Stimulated activated memory B cell treated with anti-CD40 and anti-IgM and Interleukin-4, amounts not matched to agents 10 μg/mL and 1 μg/mL and 100 μg/mL, for 72 hours (primary cell): ENCODE data around the gene MOSMO.
"Not testable (repeated sequence)": the region's sequence is repeated elsewhere in the genome, so short reads cannot be mapped to it uniquely, and the experiment has no call there.

ENCODE experiments used
- ATAC-seq: fragments of 150-1000 bp; cut with Tn5 transposase; 2 replicates; pipeline ENCODE4 v1.10.0; 2021
- H3K27ac Mint-ChIP-seq: one replicate; pipeline ENCODE4 v1.8.0; 2022; ENCODE audit warnings: mild to moderate bottlenecking, mixed read lengths
- H3K27me3 Mint-ChIP-seq: one replicate; pipeline ENCODE4 v1.8.0; 2022; ENCODE audit warnings: mixed read lengths
- H3K36me3 Mint-ChIP-seq: one replicate; pipeline ENCODE4 v1.8.0; 2022; ENCODE audit warnings: mixed read lengths
- H3K4me1 Mint-ChIP-seq: one replicate; pipeline ENCODE4 v1.8.0; 2022; ENCODE audit warnings: mixed read lengths
- H3K4me3 Mint-ChIP-seq: one replicate; pipeline ENCODE4 v1.8.0; 2022; ENCODE audit warnings: mild to moderate bottlenecking, moderate library complexity, mixed read lengths
- H3K9me3 Mint-ChIP-seq: one replicate; pipeline ENCODE4 v1.8.0; 2022; ENCODE audit warnings: mixed read lengths

Gene MOSMO

DNA sequence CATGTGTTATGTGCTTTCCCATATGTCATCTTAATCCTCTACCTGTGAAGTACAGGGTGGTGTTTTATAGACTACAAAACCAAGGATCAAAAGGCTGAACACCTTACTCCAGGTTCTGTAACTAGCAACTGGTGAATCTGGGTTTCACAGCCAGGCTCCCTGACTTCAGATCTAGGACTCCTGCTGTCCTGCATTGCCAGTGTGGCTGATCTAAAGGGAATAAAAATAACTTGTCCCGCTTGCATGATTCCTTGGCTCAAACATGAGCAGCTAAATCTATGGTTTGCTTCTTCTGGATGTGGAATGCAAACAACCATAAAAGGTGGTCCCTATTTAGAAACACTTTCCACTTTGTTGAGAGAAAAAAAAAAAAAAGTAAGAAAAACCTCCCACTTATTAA, 80.7 kb downstream of the MOSMO start:
- Mint-ChIP-seq H3K27ac (no peak overlapping the region), H3K4me1 (no peaks in the 10 kb centered on the region), H3K36me3 (peaks cover 15% of the 10 kb centered on the region), H3K27me3 (no peaks in the 10 kb centered on the region), H3K9me3 (no peaks in the 10 kb centered on the region), H3K4me3 (no peak overlapping the region)
- no peak for ATAC-seq

GRCh38 chr16:22089910-22090309, 82.0 kb downstream of the MOSMO start:
- H3K9me3 Mint-ChIP-seq, result no peaks in the 10 kb centered on the region
- no peaks in the 10 kb centered on the region for H3K4me1 Mint-ChIP-seq
- H3K27ac Mint-ChIP-seq, result no peak overlapping the region
- H3K4me3 Mint-ChIP-seq, result no peak overlapping the region
- peaks cover 15% of the 10 kb centered on the region for H3K36me3 Mint-ChIP-seq
- peaks cover 3% of the 10 kb centered on the region for H3K27me3 Mint-ChIP-seq
- ATAC-seq, result no peak

DNA sequence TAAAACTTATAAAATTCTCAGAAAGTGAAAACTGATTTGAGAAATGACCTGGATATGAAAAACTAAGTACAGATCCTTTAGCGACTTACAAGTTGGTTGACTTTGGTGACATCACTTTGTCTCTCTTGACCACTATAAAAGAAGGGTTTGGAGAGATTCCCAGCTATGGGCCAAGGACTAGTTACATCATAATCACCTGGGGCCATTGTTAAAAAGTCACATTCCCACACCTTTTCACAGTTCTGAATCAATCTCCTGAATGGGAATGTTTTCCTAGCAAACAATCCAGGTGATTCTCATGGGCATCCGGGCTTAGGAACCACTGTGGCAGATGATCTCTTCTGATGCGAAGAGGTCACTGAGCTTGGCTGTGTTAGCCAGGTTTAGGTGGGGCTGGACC, 83.8 kb downstream of the MOSMO start:
- H3K27me3 Mint-ChIP-seq, result peaks cover 11% of the 10 kb centered on the region
- ATAC-seq, result no peak
- no peaks in the 10 kb centered on the region for H3K9me3 Mint-ChIP-seq
- no peak overlapping the region for H3K27ac Mint-ChIP-seq
- H3K36me3 Mint-ChIP-seq, result no peaks in the 10 kb centered on the region
- H3K4me1 Mint-ChIP-seq, result no peaks in the 10 kb centered on the region
- no peak overlapping the region for H3K4me3 Mint-ChIP-seq

DNA sequence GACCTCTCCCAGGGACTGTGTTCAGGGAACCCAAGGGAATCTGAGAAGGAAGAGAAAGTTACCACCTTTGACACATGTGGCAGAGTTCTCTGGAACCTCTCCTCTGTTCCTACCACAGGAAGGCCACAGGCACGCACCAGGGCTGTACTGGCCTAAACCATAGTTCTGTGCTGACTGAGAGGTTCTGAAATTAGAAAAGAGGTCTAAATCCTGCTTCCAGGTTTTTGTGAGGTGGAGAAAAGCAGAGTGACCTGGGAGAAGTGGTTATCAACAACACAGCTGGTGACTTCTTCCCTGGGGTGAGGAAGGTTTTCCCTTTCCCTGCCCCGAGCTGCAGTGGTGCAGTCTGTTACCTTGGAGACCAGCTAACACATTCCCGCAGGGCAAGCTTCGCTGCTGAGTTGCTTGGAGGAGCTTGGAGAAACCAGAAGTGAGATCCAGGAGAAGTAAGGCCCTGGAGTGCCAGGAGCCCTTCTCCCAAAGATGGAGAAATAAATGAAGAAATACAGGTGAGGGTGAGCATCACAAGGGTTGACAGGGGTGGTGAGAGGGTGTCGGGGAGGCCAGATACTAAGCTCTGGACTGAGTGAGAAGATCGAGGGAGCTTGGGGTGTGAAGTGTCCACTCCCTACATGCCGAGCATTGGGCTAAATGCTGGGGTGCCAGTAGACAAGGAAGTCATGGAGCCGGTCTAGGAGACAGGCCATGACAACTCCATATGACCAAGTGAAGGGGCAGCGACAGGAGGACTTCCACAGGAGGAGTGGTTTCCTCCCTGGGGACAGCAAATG, 84.4 kb downstream of the MOSMO start, which contains the start of gene VWA3A:
Gene VWA3A (plus strand): TSS at position 399 of the 791 bp plus-strand sequence. CDS start 97 bp downstream, at position 496.
- H3K27me3 Mint-ChIP-seq, result peaks cover 11% of the 10 kb centered on the region

DNA sequence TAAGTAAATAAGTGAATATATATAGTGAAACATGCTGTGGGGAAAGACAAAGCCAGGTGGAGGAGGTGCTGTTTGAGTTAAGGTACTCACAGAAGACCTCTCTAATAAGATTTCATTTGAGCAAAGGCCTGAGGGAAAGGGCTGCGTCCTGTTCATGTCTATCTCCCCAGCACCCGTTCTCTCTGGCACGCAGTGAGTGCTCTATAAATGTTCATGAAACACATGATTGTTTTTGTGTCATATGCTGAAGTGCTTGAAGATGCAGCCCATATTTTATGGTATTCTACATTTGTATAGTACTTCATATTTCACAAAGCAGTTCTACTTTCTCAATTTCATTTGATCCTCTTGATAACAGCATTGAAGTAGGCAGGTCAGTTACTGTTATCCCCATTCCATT, 85.4 kb downstream of the MOSMO start:
- H3K36me3 Mint-ChIP-seq, result no peaks in the 10 kb centered on the region
- no peak overlapping the region for H3K4me3 Mint-ChIP-seq
- no peaks in the 10 kb centered on the region for H3K9me3 Mint-ChIP-seq
- peaks cover 19% of the 10 kb centered on the region for H3K27me3 Mint-ChIP-seq
- no peak for ATAC-seq
- H3K4me1 Mint-ChIP-seq, result no peaks in the 10 kb centered on the region
- no peak overlapping the region for H3K27ac Mint-ChIP-seq

More for the DNA sequence above, 84.4 kb downstream of the MOSMO start, which contains the start of gene VWA3A:
- Mint-ChIP-seq H3K9me3 (no peaks in the 10 kb centered on the region), H3K4me3 (no peak within 1 kb of the TSS), H3K36me3 (no peaks in the 10 kb centered on the region), H3K27ac (no peak within 1 kb of the TSS), H3K4me1 (no peaks in the 10 kb centered on the region)
- no peak for ATAC-seq

DNA sequence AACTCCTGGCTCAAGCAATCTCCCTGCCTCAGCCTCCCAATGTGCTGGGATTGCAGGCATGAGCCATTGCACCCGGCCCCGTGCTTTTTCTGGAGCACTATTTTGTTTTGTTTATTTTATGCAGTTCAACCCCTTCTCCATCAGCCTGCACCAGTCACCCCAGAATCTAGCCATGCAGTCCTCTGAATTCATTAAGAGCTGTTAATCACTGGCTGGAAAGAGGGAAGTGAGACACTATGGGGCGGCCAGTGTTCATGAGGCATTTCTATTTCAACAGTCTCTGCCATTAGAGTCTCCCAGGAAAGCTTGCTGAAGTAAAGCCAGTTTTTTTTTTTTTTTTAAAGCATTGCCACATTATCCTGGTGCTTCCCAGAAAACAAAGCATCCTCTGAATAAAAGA, 86.1 kb downstream of the MOSMO start:
- H3K4me1 Mint-ChIP-seq, result peaks cover 4% of the 10 kb centered on the region
- peaks cover 22% of the 10 kb centered on the region for H3K27me3 Mint-ChIP-seq
- ATAC-seq, result no peak
- H3K27ac Mint-ChIP-seq, result no peak overlapping the region
- no peak overlapping the region for H3K4me3 Mint-ChIP-seq
- H3K9me3 Mint-ChIP-seq, result no peaks in the 10 kb centered on the region
- H3K36me3 Mint-ChIP-seq, result no peaks in the 10 kb centered on the region

GRCh38 chr16:22098405-22099255, 90.7 kb downstream of the MOSMO start:
- H3K4me1 Mint-ChIP-seq, result peaks cover 5% of the 10 kb centered on the region
- no peak overlapping the region for H3K27ac Mint-ChIP-seq
- ATAC-seq, result peak; percentile 74
- peak overlapping the region; percentile 49 for H3K4me3 Mint-ChIP-seq
- H3K9me3 Mint-ChIP-seq, result peaks cover 2% of the 10 kb centered on the region
- no peaks in the 10 kb centered on the region for H3K36me3 Mint-ChIP-seq
- H3K27me3 Mint-ChIP-seq, result peaks cover 22% of the 10 kb centered on the region

- Mint-ChIP-seq H3K36me3 (no peaks in the 10 kb centered on the region), H3K27ac (no peak overlapping the region), H3K4me1 (peaks cover 5% of the 10 kb centered on the region), H3K4me3 (no peak overlapping the region), H3K9me3 (peaks cover 2% of the 10 kb centered on the region), H3K27me3 (peaks cover 22% of the 10 kb centered on the region)
- ATAC-seq, result no peak
Measured at GRCh38 chr16:22099256-22099975, 91.5 kb downstream of the MOSMO start.

GRCh38 chr16:22103441-22103840, 95.5 kb downstream of the MOSMO start:
- Mint-ChIP-seq H3K4me3 (no peak overlapping the region), H3K27ac (no peak overlapping the region), H3K36me3 (no peaks in the 10 kb centered on the region), H3K9me3 (peaks cover 2% of the 10 kb centered on the region), H3K4me1 (peaks cover 5% of the 10 kb centered on the region), H3K27me3 (peaks cover 26% of the 10 kb centered on the region)
- ATAC-seq, result no peak

DNA sequence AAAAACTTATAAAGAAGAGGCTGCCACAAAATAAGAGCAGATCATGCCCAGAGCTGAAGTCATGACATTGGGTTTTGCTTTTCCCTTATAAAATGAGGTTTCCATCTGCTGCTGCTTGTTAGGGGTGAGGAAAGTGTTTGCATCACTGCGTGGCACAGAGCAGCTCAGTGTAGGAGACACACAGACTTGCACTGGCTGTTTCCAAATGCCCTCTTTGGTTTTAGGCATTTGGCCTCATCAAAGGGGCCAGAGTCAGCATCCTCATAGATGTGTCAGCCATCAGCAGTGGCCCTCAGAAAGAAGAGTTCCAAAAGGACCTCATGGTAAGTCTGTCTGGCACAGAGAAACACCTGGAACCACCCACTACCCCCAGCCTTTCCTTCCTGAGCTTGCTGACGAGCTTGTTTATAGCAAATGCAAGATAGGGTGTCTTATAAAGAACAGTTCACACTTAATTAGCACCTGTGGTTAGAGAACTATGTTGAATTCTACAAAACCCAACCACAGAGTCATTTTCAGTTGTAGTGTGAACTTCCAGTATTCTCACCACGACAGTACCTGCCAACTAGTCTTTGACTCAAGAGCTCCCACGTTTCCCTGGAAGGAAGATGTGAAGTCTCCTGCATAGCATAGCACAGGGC, 101.5 kb downstream of the MOSMO start:
- Mint-ChIP-seq H3K9me3 (no peaks in the 10 kb centered on the region), H3K36me3 (no peaks in the 10 kb centered on the region), H3K4me3 (no peak overlapping the region), H3K27ac (no peak overlapping the region), H3K27me3 (peaks cover 34% of the 10 kb centered on the region), H3K4me1 (no peaks in the 10 kb centered on the region)
- ATAC-seq, result peak; percentile 24

GRCh38 chr16:22111629-22112028, 103.7 kb downstream of the MOSMO start:
- H3K4me1 Mint-ChIP-seq, ATAC-seq, H3K27ac Mint-ChIP-seq, H3K9me3 Mint-ChIP-seq, H3K36me3 Mint-ChIP-seq, H3K4me3 Mint-ChIP-seq: not testable (repeated sequence)
- H3K27me3 Mint-ChIP-seq, result peaks cover 27% of the 10 kb centered on the region

DNA sequence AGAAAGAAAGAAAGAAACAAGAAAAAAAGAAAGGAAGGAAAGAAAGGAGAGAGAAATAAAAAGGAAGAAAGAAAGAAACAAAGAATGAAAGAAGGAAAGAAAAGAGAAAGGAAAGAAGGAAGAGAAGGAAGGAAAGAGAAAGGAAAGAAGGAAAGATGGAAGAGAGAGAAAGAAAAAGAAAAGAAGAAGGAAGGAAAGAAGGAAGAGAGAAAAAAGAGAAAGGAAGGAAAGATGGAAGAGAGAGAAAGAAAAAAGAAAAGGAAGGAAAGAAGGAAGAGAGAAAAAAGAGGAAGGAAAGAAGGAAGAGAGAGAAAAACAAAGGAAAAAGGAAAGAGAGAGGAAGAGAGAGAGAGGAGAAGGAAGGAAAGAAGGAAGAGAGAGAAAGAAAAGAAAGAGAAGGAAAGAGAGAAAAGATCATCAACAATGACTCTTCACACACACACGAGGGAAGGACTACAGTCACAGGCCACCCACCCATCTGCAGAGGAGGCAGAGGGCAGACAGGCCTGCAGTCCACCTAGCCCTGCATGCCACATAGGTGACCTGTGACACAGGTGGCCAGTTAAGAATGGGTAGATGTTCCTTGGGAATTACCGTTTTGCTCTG, 108.3 kb downstream of the MOSMO start:
- no peaks in the 10 kb centered on the region for H3K4me1 Mint-ChIP-seq
- no peaks in the 10 kb centered on the region for H3K9me3 Mint-ChIP-seq
- H3K27ac Mint-ChIP-seq, result no peak overlapping the region
- no peaks in the 10 kb centered on the region for H3K27me3 Mint-ChIP-seq
- H3K36me3 Mint-ChIP-seq, result no peaks in the 10 kb centered on the region
- no peak overlapping the region for H3K4me3 Mint-ChIP-seq
- ATAC-seq, result no peak

GRCh38 chr16:22117609-22118008, 109.7 kb downstream of the MOSMO start:
- Mint-ChIP-seq H3K36me3 (no peaks in the 10 kb centered on the region), H3K27me3 (no peaks in the 10 kb centered on the region), H3K4me1 (peaks cover 11% of the 10 kb centered on the region), H3K4me3 (no peak overlapping the region), H3K27ac (no peak overlapping the region), H3K9me3 (peaks cover 5% of the 10 kb centered on the region)
- ATAC-seq, result no peak

DNA sequence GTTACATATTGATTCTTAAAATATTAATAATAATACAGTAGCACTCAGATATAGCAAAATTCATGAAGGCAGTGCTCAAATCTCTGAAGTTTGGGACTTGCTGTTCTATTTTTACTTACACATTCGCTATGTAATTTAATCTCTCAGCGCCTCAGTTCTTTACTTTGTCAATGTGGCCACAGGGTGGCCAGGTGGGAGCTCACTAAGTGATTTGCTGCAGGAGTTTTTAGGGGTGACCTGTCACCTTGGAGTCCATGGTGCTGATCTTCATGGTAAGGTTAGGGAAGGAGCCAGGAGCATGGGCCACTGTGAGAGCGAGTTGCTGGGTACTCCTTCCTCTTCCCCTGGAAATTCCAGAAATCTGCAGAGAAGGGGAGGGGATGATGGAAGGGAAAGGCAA, 112.5 kb downstream of the MOSMO start:
- Mint-ChIP-seq H3K36me3 (no peaks in the 10 kb centered on the region), H3K4me3 (no peak overlapping the region), H3K4me1 (peaks cover 21% of the 10 kb centered on the region), H3K27ac (no peak overlapping the region), H3K27me3 (no peaks in the 10 kb centered on the region), H3K9me3 (peaks cover 5% of the 10 kb centered on the region)
- ATAC-seq, result no peak
